HG02943 (cell line): Measurements from ENCODE around the gene GRIP1.

Experiments
- ATAC-seq: cut with Tn5 transposase; IDR thresholded peaks from one replicate; pipeline ENCODE4 v1.9.1; 2021; ENCODE audit warnings: mild to moderate bottlenecking, low read depth, moderate library complexity; ENCODE audit not compliant: unreplicated experiment

Gene GRIP1

GRCh38 chr12:66661357-66661756 lies 17.5 kb downstream of the GRIP1 start:
- ATAC-seq, result no peak

GRCh38 chr12:66653796-66654195 lies 25.1 kb downstream of the GRIP1 start:
- no peak for ATAC-seq

DNA sequence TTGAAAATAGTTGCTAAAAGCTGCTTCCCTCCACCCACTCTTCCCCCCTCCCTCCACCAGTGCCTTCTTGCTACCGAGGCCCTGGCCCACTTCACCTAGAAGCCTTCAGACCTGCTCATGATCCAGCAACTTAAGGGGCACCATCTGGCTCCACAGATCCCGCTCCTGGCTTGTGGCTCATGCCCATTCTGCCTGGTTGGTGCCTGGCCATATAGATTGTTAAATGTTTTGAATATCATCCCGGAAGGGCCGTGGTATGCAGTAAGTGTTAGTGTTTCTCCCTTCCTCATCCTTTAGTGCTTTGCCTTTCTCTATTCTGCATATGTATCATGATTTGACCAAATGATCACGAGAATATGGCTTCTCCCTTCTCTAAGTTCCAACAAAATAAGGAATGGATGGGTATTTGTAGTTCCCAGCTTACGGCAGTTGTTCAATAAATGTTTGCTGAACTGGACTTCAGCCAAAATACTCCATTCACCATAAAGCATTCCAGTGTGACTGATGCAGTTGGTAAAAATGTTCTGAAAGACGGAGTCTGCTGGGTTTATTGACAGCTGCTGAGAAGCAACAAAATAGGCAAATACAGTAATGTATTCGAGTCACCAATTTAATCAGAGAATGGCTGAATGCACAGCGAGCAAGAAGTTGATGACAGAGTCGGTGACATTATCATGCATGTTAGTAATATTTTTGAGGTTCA lies 30.7 kb downstream of the GRIP1 start:
- no peak for ATAC-seq

DNA sequence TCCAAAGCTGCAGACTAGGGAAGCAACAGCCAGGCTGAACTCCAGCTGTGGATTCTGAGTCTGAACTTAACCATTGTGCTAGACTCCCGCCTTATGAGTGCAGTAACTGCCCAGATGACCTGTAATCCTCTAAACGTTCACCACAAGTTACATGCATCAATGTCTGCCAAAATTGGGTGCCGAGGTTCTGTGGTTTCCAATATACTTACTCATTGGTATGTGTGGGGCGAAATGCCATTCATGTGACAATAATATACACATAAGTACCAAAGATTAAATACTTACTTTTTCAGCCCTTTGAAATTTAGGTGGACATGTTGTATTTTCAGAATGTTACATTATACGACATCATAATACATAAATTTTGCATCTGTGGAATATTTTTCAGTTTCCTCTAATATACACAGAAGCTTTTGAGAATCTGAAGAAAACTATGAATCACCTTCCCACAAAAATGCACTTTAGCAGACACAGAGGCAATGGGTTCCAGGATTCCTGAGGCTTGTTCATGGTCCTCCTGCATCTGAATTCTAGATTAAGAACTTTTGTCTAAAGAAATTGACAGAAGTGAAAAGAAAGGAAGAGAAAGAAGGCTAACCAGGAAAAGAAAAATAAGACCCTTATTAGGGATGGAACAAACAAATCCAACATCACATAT lies 31.7 kb downstream of the GRIP1 start:
- no peak for ATAC-seq

DNA sequence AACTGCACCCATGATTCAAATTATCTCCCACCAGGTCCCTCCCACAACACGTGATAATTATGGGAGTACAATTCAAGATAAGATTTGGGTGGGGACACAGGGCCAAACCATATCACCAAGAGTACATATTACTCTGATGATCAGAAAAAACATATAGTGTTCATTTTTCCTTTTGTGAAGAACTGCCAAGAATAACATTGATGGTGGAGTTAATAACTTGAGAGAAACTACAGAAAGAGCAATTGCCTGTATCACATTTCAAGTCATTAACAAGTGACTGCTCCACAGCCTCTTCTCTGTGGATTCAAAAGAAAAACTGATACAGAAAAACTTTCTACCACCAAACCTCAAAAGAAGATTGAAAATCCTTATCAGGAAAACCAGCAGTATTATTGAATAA lies 34.7 kb downstream of the GRIP1 start:
- ATAC-seq, result no peak

DNA sequence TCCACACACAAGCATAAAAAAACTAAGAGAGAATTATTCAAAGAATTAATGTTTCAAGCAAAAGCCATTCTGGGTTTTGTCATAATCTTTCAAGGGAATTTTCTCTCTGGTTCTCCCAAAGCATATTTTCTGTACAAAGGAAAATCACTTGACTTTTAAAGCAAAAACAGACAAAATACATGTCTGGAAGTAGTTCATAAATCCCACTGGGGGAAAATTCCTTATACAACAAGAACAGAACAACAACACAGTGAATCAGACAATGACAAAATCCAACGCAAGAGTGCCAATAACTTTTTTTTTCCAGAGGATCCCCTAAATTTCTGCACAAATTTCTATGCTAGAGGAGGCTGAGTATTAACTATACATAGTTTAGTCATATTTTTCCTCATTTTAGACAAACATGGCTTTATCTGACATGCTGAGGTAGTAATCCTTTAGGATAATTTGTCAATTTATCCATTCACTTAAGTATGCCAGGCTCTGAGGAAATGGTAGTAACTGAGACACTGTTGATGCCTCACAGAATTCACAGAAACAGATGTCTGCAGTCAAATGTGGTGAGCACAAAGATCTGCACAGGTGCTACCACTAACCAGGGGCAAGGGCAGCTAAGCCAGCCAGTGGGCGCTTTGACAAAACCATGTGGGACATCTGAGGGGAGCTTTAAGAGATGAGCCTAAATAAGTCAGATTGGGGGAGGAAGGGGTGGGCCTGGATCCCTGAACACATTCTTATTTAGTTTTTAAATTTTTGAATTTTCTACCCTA lies 38.0 kb downstream of the GRIP1 start:
- no peak for ATAC-seq

- ATAC-seq, result no peak
Observed at GRCh38 chr12:66638666-66639065, 40.2 kb downstream of the GRIP1 start.

DNA sequence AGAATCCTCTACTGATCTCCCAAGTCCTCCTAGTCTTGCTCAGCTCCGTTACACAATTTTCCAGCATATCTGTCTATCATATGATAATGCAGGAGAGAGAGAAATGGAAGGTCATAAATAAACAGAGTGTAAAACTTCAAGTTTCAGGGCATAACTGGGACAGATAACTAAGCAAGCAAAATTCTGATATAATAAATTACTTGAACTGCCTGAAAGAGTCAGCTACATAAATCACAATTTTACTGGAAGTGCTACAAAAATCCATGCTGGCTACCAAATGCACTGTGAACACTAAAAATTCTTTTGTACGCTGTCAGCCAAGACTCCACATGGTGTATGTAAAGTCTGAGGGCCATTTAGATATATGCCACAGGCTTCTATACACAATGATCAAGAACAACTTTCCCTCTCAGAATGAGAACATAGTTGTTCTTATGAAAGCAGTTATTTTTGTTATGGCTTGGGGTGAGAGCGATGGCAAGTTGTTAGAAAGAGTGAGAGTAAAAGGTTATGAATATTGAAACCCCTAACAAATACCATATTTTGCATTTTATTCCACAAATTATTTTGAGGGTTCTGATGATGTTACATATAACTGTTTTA lies 41.1 kb downstream of the GRIP1 start:
- ATAC-seq, result no peak

- no peak for ATAC-seq
Observed at GRCh38 chr12:66636771-66637170, 42.1 kb downstream of the GRIP1 start.

DNA sequence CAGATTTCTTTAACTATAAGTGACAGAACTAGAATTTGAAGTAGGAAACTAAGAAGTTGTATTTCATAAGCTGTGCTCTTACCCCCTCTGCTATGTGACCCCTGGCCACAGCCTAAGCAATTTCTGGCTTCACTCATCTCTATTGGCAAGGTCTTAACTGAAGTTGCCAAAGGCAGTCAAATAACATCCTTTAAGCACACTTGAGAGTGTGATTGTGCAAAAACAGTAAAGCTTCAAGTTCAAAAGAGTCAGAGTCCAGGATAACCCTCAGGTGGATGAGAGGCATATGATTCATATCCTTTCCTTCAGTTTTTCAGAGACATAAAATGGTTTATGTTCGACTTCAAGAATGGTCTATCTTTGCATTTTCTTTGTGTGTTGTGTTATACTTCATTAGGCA lies 45.2 kb downstream of the GRIP1 start:
- no peak for ATAC-seq

DNA sequence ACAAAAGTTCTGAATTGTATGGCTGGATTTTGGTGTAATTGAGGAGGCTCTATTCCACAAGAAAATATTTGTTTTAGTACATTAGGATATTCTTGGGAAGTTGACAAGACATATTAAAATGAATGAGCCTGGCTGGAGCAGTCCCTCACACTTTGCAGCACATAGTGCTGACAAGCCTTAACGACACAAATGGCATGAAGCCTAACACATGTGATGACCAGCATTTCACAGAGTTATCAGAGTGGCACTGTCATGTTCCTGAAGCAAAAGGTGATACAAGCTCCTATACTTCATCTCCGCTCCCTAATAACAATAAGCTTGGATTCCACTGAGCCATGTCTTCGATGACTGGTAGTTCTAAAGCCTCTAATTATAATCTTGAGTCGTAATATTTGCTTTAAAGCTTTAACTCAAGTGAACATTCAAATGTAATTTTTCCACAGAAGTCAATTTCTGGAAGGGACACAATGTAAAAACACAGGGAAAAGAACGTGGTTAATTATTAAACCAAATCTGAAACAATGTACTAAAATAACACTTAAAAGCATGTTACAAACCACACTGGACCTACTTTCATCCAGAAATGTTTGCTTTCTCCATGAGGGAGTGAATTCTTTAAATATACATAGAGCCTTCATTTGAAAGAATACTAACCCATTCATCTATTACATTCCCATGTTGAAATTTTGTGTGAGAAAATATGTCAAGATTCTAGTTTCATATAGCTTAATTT lies 49.6 kb downstream of the GRIP1 start:
- no peak for ATAC-seq

DNA sequence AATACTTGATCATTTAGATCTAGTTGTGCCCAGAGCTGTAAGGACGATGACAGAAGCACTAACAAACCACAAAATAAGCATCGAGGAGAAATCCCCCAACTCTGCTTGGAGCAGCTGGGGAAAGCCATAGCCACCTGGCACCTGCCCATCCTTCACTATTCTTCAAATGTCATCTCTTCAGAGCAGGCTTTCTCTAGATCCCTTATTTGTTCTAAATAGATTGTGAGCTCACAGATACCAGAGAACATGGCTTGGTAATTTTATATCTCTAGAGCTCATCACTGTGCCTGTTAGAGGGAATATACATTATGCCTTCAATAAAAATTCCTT lies 50.9 kb downstream of the GRIP1 start:
- ATAC-seq, result no peak

DNA sequence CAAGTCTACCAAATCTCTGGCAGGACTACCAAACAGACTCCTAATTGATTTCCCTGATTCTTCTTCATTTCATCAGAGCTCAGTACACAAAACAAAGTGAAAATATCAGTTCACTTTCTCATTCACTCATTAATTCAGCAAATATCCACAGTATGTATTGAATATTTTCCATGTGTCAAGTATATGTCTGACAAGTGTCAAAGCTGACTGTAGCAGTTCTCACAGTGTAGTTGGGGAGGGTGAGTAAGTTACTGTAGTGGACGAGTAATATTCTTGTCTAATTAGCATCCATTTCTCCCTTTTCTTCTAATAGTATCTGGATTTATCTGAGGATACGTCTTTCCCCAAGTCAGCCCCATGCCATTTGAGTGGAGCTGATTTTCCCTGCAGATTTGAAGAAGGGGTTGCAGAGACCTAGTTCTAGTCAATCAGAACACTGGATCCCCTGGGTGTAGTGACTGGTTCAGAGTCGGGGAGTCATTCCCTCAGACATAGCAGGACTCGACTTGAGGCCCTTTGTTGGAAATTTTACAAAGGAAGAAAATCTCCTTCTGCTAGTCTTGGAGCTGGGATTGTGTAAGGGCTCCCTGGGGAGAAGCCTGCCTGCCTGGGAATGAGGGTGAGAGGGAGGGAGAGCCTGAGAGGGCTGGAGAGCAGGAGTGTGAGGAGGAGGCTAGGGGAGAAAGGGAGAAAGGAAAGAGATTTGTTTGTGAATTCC lies 51.4 kb downstream of the GRIP1 start:
- ATAC-seq, result no peak

GRCh38 chr12:66624806-66625205 lies 54.1 kb downstream of the GRIP1 start:
- no peak for ATAC-seq

DNA sequence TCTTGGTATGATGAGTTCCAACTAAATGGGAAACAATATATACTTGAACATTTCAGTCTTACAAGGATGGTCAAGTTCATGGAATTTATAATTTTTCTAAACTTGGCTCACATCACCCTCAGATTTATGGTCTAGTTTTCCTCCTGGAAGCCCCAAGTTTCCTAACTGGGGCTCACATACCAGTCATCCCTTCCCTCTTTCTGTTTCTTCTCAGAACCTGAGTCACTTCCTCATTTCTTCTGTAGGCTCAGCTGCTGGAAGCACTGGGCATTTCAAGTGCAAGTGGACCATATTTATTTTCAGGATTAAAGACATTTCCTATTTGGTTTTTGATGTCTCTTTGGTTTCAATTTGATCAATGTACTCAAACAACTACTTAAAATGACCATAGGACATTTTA lies 55.4 kb downstream of the GRIP1 start:
- no peak for ATAC-seq

GRCh38 chr12:66620688-66621087 lies 58.2 kb downstream of the GRIP1 start:
- no peak for ATAC-seq

- ATAC-seq, result no peak
Observed at GRCh38 chr12:66620026-66620425, 58.9 kb downstream of the GRIP1 start.

- ATAC-seq, result no peak
Observed at GRCh38 chr12:66617991-66618390, 60.9 kb downstream of the GRIP1 start.

- ATAC-seq, result no peak
Observed at GRCh38 chr12:66612090-66612775, 66.6 kb downstream of the GRIP1 start.

GRCh38 chr12:66607147-66607546 lies 71.7 kb downstream of the GRIP1 start:
- no peak for ATAC-seq
